GM18951 (cell line): ENCODE results near the gene KIAA0825.

Experiments used
- POLR2A ChIP-seq: IDR thresholded peaks from 4 replicates; pipeline ENCODE4 v1.6.1; 2011; ENCODE audit warnings: mild to moderate bottlenecking; ENCODE audit not compliant: insufficient read length, insufficient read depth; ENCODE audit errors: extremely low read depth
- in situ Hi-C: fragments of 300-500 bp; cut with MboI; formaldehyde crosslinking; loops from one replicate; pipeline ENCODE4 v1.12.0; 2022; ENCODE audit warnings: low sequenced_read_pairs, mixed read lengths, inconsistent platforms; ENCODE audit not compliant: unreplicated experiment

KIAA0825 gene

DNA sequence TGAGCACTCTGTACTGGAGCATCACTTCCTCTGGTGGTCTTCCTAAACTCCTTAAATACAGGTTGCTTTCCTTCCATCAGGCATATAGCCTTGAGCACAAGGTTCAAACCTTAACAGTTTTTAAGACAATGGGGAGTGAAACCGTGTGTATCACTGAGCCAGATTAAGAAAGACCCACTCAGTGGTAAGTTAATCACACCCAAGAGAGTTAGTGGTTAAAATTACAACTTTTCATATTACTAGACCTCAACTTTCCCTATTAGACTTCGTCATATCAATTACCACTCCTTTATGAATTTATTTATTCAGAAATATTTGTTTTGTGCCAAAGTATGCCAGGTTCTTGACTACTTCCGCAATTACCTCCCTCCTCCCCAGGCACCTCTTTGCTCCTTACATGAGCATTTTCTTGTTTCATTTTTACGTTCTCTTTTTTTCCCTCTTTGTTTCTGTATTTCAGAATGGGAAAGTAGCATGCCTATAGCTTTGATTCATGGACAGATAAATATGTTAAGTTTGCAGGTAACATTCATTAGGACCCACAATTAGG lies 351.0 kb downstream of the KIAA0825 start:
- no peak for TF ChIP-seq POLR2A
- in situ Hi-C loops, result no loop called here

DNA sequence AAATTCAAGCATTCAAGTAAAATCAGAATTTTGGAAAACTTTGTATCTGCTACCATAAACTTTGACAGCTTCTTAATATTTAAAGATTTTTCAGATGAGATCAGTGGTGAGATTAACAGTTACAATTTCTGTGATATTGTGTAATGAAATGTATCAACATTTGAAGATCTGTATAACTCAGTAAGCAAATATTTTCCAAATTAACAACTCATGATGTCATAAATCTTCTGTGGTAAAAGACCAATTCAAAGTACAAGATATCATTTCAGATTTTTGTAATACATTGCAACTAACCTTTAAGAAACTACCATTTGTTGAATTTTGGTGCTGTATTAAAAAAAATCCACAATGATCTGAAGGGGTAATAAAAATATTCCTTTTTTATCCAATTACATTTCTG lies 352.2 kb downstream of the KIAA0825 start:
- in situ Hi-C loops, result no loop called here
- TF ChIP-seq POLR2A, result no peak

- in situ Hi-C loops, result no loop called here
- TF ChIP-seq POLR2A, result no peak
Observed at GRCh38 chr5:94263068-94263467, 355.3 kb downstream of the KIAA0825 start.

DNA sequence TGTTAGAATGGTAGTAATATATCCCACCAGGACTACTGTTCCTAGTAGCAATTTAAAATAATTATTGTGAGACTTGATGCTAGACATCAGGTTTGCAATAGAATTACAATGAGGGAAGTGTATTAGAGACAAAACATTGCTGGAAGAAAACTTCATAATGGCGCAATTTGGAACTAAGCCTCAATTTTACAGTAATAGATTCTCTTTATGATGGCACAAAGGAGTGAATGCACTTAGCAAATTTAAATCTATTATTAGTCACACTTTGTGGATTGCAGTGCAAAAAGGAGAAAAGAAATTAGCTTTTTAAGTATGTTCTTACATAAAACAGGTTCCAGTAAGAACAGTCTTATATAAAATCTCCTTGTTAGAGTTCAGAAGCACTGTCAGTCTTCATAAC lies 358.3 kb downstream of the KIAA0825 start:
- in situ Hi-C loops, result no loop called here
- no peak for TF ChIP-seq POLR2A

GRCh38 chr5:94254214-94254613 lies 364.2 kb downstream of the KIAA0825 start:
- in situ Hi-C loops, result no loop called here
- TF ChIP-seq POLR2A, result no peak

DNA sequence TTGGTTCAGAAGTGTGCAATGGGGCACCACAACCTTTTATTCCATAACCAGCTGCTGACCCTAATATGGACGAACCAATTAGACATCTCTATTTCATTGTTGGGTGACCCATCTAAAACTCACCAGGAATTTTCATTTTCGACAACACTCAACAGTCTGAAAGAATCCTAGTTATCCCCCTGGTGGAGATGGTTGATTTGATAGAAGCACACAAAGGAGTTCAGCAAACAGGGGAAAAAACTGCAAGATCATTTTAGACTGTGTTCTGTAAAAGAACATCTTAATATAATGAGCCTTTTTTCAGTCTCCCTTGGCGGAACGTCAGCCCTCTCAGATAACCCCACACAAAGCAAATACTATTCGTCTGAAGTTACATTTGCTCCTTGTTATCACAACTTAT lies 367.4 kb downstream of the KIAA0825 start:
- in situ Hi-C loops, result no loop called here
- TF ChIP-seq POLR2A, result no peak

DNA sequence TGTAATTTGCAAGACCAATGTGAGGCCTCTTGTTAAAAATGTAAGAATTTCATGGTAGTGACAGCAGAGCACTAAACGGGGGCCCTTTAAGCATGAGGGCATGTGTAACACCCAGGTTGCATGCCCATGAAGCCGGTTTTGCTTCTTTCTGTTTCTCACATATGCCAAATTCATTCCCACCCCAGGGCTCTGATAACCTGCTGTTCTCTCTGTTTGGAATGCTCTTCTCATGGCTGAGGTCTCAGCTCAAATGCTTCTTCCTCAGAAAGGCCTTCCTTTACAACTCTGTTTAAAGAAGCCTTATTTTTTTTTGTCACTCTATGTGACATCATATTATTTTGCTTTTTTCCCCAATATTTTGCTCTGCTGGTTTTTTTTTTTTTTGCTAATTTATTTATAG lies 369.0 kb downstream of the KIAA0825 start:
- in situ Hi-C loops, result no loop called here

DNA sequence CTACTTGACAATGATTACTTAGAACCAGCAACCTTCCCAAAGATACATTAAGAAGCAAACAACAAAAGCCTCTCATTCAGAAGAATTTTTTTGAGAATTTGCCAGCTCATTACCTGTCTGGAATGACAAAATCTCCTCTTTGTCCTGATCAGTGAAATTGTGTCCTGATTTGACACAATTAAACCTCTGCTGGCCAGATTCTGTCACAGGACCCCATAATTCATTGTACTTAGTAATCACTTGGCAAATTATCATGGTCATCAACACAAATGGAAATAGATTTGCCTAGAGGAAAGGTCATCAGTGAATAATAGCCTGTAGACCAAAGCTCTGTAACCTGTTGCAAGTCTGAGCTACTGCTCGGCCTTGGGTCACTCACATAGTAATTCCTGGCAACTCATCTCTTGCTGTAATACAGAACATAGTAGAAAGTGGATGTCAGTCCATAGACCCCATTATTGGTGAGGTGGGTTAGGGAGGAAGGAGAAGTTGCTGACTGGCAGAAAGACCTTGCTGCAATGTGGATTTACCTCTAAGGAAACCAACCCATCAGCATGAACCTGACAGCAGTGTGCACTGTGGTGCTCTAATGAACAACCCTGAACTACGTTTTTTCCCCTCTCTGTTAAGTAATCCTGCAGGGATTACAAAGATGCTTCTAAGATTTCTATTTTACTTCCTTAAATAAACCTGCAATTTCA lies 370.1 kb downstream of the KIAA0825 start:
- in situ Hi-C loops, result no loop called here
- no peak for TF ChIP-seq POLR2A

More for the DNA sequence above, 369.0 kb downstream of the KIAA0825 start:
- no peak for TF ChIP-seq POLR2A

- in situ Hi-C loops, result no loop called here
- TF ChIP-seq POLR2A, result no peak
Observed at GRCh38 chr5:94245608-94246007, 372.8 kb downstream of the KIAA0825 start.

- no peak for TF ChIP-seq POLR2A
- in situ Hi-C loops, result no loop called here
Observed at GRCh38 chr5:94244921-94245320, 373.5 kb downstream of the KIAA0825 start.

DNA sequence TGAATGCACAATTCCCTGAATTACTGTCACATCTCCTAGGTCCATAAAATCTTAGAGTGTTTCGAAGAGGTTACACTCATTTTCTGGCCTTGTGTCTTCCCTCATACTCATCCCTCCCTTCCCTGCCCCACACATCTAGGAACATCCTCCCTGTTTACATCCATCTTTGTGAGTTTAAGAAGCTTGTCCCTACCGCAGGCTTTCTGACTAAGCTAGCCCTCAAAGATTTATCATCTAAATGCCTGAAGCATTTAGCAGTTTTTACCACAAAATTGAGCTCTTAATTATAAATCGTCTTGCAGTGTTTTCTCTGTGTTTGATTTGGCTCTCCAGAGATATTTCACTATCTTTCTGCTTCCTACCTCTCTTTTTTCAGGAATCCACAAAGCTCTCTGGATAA lies 374.8 kb downstream of the KIAA0825 start:
- TF ChIP-seq POLR2A, result no peak
- in situ Hi-C loops, result no loop called here

- in situ Hi-C loops, result no loop called here
Observed at GRCh38 chr5:94240993-94241651, 377.3 kb downstream of the KIAA0825 start.

GRCh38 chr5:94240596-94240992 lies 377.8 kb downstream of the KIAA0825 start:
- in situ Hi-C loops, result no loop called here
- TF ChIP-seq POLR2A, result no peak

More at GRCh38 chr5:94240993-94241651, 377.3 kb downstream of the KIAA0825 start:
- TF ChIP-seq POLR2A, result no peak

DNA sequence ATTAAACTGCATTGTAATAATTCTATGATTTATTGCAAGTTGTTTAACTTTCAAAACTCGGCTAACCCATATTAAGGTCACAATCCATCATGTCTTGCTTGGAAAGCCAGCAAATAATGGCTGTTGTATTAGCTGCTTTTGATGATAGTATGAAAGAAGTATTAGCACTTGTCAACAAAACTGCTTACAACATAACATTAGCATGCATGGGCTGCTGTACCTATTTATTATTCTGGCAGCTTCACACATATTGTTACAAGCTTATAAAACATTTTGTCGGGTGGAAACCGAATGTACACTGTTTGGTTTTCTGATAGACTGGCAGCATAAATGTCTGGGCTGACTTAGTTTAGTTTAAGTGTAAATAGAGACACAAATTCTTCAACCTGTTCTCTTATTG lies 378.3 kb downstream of the KIAA0825 start:
- TF ChIP-seq POLR2A, result no peak
- in situ Hi-C loops, result no loop called here

- in situ Hi-C loops, result no loop called here
- no peak for TF ChIP-seq POLR2A
Observed at GRCh38 chr5:94239266-94239665, 379.1 kb downstream of the KIAA0825 start.

- in situ Hi-C loops, result no loop called here
- TF ChIP-seq POLR2A, result no peak
Observed at GRCh38 chr5:94234987-94235386, 383.4 kb downstream of the KIAA0825 start.
